C1 segment of cervical spinal cord (tissue), 14 donors: Measurements from ENCODE around the gene ARHGEF11.

Source experiments
- DNase-seq, 14 donors: peaks; one replicate each; lab custom pipeline; 2025; lab: John Stamatoyannopoulos, UW

The ARHGEF11 gene

DNA sequence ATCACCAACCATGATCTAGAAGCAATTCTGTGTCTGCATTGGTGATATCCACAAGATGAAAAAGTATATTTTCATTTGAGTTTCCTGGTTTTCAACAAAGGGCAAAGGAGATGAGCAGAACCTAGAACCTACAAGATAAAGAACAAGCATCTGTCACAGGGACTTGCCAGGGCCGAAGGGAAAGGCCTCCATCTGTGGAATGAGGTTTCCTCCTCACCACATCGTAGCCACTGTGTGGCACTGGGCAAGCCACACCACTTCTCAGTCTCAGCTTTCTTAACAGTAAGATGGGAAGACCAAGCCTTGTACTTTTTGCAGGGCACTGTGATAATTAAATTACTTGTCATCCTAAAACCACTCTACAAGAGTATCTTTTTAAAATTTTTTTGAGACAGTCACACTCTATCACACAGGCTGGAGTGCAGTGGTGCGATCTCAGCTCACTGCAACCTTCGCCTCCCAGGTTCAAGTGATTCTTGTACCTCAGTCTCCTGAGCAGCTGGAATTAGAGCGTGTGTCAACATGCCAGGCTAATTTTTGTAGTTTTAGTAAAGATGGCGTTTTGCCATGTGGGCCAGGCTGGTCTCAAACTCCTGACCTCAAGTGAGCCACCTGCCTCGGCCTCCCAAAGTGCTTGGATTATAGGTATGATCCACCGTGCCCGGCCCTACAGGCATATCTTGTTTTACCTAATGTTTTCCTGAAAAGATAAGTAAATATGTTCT is 45.8 kb downstream of the ARHGEF11 start:
- DNase-seq, result no peak

DNA sequence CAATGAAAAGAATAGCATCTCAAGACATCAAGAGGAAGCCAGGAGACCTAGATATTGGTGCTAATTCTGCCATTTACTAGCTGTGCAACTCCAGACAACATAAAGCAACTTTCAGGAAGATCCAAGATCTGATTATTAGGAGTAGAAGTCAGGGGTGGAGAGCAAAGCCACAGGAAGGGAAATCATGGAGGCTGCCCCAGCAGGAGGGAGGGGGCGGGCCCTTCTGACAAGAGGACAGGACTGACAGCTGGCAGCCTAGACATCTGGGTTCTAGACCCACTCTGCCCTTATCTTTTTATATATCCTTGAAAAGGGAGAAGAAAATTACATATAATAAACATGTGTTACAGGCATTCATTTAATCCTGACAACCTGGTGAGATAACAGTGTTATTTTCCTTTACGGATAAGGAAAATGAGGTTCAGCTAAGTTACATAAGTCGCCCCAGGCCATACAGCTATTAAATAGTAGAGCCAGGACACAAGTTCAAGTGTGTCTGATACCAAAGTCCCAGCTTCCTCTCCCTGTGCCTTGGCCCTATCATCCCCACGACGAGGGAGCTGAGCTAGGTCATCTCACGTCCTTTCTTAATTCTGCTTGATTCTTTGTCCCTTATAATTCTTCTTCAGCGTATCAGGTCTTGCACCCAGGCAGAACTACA is 46.6 kb downstream of the ARHGEF11 start:
- no peak for DNase-seq

DNA sequence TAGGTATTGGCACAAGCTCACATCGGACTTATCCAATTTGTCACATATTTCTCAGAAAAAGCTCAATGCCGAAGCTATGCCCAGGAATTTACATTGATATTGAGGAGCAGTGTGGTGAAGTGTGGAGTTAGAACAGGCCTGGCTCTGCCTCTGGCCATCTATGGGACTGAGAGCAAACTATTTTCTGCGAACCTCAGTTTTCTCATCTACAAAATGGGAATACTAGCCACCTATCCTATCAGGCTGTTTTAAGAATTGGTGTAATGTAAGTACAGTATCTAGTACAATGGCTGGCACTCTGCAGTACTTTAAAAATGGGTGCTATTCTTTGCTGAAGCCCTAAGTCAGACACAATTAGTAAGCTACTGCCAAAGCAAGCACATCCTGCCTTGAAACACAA is 47.2 kb downstream of the ARHGEF11 start:
- no peak for DNase-seq

DNA sequence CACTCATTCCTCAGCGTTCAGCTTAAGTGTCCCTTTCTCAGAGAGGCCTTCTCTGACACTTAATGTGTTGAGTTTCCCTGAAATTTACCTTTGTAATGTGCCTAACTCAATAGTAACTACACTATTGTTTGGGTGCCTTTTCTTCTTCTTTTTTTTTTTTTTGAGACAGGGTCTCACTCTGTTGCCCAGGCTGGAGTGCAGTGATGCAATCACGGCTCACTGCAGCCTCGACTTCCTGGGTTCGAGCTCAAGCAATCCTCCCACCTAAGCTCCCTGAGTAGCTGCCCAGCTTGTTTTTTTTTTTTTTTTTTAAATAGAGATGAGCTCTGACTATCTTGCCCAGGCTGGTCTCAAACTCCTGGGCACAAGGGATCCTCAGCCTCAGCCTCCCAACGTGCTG is 50.1 kb downstream of the ARHGEF11 start:
- DNase-seq, result no peak

DNA sequence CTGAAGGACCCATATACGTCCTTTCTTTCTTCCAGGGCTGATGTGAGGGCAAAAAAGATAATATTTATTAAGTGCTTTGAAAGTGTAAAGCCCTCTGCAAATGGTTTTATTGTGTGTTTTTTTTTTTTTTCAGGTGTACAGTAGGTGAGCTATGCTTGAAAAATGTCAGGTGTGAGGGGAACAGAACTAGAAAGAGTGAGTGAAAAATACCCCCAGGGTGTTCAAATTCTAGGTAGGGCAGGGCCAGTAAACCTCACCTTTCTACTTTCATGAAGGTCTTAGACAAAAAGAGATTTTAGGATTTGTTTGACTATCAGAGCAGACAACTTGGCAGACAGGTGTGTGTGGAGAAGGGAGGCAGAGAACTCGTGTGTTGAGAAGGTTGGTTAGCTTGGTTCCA is 51.3 kb downstream of the ARHGEF11 start:
- DNase-seq, result no peak

DNA sequence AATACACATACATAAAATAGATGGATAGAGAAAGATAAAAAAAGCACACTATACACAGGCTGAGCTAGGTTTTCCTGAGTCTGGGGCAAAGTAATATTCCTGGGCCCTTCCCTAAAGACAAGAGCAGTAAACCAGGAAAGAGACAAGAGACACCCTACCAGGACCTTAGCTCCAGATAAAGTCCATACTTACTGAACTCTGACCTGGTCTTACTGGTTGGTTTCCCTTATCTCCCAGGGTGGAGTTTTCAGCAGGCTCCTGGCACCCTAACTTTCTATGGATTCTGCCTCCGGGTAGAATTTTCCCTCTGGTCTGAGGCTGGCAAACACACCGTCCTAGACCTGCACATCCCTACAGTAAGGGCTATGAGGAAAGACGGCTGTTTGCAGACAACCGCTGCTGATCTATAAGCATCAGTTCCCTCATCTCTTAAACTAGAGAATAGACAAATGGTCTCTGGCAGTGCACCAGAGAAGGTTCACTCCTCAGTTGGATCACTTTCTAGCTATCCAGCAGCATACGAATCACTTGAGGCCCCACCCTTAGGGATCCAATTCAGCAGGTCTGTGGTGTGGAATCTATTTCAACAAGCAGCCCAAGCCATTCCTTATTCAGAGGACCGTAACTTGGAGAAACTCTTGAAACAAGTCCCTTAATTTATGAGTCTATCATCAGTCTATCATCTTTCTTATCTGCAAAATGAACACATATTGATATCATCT is 52.0 kb downstream of the ARHGEF11 start:
- no peak for DNase-seq

DNA sequence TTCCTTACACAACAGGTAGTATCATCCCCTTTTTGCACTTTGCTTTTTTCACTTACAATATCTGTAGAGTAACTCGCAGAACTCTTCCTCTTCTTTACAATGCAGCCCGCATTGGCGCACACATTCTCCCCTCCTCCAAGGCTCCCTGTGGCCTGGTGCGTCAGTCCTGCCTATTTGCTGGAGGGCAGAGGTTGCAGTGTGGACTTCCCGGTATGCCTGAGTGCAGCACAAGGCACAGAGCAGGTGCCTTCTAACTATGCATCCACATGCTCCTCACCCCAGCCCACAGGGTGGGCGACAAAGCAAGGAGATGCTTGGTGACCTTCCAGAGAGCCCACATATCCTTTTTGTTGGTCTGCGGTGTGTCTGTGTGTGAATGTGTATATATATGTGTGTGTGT is 53.3 kb downstream of the ARHGEF11 start:
- DNase-seq, result no peak

DNA sequence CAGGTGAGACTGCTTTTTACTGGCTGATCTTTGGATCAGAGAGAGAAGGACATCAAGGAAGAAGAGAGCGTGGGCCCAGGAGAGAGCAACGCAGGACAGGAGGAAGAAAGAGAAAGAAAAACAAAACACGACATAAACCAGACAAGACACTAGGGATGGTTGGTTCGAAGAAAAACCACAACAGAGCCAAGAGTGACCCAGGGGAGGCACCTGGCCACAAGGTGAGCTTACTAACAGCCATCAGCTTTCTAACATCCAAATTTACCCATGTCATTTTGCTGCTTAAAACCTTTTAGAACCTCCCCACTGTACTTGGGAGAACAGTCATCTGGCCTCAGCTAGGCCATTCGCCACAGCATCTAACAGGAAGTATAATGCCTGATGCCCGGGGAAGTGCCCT is 57.8 kb downstream of the ARHGEF11 start:
- no peak for DNase-seq

DNA sequence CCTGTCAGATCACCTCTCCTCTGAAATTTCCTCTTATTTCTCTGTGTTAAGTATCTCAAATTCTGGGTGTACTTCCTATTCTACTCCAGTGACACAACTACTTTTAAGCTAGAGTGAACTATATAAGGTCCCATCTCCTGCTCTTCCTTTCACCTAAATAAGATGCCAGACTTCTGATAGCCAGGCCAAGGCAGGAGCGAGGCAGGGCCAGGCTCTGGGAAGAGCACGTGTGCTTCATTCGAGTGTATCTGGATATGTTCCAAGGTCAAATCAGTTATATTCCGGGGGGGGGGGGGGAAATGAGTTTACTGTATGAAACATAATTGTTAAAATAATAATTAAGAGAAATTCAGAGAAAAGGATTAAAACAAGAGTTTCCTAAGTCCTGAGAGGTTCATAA is 65.0 kb downstream of the ARHGEF11 start:
- no peak for DNase-seq

DNA sequence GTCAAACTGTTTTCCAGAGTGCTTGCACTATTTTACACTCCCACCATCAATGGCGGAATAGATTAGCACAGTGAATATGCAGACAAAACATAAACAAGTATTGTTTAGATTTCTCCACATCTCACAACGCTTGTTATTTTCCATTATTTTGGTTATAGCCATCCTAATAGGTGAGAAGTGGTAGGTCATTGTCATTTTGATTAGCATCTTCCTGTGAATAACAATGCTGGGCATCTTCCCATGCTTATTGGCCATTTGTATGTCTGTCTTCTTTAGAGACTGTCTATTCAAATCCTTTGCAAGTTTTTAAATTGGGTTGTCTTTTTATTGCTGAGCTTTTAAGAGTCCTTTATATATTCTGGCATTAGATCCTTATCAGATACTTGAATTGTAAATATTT is 70.5 kb downstream of the ARHGEF11 start:
- no peak for DNase-seq

DNA sequence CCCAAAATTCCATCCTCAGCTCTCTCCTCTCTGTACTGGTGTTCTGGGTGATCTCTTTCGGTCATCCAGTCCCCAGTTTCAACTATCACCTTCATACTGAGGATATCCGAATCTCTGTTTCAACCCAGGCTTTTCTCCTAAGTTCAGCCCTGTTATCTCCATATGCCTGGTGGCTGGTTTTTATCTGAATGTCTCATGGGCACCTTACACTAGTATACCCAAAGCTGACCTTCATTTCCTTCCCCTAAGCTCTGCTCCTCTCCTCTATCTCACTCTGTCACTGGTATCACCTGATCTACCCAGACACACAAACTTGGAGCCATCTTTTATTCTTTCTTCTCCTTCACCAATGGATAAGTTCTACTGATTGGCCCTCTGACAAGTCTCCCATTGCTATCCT is 72.1 kb downstream of the ARHGEF11 start:
- no peak for DNase-seq

DNA sequence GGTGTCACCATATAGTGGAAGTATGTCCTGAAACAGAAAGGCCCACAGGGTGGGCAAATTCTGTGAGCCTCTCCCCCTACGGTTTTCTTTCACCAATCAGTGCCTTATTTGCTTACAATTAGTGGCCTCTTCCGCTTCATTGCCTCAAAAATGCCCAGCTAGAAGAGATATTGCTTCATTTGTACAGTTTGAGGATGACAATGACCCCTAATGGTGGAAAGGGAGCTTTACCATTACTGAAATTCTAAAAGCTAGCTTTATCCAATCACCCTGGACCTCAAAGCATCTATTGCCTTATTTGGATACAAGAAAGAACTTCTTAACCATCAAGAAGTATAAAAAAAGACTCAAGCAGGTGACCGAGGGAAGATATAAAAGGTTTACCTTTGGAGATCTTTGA is 75.5 kb downstream of the ARHGEF11 start:
- no peak for DNase-seq

DNA sequence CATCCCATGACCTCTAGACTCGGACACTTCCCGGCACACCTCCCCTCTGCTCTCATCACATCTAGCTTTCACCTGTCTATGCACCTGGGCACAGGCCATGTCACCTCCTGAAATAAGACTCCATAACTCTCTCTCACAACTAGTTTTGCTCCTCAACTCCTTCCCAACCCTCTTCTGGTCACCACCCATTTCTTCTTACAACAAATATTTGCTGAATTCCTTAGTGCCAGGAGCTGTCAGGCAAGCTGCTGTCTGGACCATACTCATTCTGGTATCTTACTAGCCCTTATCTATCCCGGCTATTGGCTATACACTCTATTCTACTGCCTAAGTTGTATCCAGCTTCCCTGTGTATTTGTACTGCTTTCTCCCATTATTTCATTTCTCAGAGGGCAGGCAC is 76.0 kb downstream of the ARHGEF11 start:
- DNase-seq, result no peak

DNA sequence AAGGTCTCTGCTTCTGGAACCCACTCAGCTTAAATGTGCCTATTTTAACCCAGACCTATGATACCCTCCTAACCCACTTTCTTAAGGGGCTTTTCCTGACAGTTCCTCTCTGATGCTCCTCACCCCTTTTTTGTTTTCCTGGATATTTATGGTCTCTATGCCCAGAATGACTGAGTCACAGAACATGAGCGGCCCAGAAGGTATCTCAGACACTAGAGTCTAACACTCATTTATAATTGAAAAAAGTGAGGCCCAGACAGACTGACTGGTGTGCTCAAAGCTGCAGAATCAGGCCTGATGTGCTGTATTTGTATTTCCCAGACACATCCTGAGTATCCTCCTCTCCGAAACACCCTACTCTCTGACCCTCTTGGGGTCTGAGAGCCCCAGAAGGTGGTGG is 81.1 kb downstream of the ARHGEF11 start:
- no peak for DNase-seq

DNA sequence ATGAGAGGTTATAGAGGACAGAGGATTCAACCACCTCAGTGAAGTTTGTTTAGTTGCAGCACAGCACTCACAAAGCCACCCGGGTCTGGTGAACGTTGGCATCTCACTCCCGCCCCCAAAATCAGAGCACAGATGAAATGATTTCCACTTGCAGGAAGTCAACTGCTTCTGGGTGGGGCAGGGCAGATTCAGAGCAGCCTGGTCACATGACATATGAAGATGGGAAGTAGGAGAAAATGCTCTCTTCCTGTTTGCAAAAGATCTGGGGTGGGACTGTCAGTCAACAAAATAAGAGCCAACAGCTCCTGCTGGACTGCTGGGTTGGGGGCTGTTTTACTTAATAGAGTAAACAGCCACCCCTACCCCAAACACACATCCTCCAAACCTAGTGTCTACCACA is 81.9 kb downstream of the ARHGEF11 start:
- DNase-seq, result no peak

DNA sequence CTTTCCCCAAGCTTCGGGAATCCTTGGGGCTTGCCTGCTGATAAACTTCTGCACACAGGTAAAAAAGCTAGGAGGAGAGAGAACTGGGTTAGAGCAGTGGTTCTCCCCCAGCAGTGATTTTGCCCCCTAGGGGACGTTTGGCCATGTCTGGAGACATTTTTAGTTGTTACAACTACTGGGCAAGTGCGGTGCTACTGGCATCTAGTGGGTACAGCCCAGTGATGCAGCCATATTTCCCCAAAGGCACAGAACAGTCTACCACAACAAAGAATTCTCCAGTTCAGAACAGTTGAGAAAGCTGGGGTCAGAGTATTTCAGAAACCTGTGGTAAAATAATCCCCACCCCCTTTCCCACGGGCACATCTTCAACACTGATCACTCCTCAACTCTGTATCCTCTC is 83.8 kb downstream of the ARHGEF11 start:
- no peak for DNase-seq

DNA sequence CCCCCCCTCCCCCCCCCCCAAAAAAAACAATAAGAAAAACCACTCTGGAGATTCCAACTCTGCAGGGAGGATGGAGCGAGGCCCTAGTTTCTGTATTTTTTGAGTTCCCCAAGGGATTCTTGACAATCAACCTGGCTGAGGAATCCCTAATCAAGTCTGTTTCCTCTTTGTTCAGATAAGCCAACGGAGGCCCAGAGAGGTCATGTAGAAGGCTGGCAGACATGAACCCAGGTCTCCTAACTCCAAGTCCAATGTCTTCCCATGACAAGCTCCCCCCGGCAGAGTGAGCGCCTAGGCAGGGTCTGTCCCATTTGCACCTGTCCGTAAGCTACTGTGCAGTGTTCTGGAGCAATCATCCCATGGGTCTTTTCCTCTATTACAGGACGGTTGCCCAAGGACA is 85.6 kb downstream of the ARHGEF11 start:
- no peak for DNase-seq

DNA sequence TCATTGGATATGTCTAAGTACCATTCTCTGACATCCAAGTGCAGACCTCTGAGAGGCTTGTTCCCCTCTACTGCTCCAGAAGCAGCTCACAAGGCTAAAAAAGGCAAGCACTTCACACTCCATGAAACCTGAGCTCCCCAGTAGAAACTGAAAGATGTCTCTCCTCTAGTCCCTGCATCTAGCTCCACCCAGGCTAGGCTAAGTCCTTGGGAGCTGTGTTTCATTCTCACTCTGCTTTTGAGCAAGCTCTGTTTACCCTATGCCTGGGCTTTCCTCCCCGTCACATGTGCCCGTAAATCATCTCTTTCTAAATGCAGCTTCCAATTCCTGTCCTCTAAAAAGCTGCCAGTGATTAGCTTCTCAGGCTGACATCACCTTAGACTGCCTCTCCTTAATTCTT is 86.1 kb downstream of the ARHGEF11 start:
- no peak for DNase-seq

DNA sequence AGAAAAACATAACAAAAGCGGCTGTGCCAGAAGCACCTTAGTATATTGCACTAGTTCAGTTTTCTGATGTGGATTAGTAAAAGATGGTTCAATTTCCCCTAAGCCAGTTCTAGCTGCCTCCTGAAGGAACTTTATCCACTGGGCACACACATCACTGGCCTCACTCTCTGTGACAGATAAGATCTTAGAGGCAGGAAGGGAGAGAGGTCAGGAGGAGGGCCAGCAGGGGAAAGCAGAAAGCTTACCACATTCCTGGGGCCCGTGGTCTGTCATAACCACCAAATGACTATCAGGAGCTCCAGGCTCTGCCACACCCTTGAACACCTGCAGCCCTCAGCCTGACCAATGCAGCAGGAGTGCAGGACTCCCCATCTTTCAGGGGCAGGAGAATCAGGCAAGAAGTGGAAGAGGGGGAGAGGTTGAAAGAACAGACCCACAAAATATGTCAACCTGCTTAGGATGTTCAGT is 87.3 kb downstream of the ARHGEF11 start:
- no peak for DNase-seq

DNA sequence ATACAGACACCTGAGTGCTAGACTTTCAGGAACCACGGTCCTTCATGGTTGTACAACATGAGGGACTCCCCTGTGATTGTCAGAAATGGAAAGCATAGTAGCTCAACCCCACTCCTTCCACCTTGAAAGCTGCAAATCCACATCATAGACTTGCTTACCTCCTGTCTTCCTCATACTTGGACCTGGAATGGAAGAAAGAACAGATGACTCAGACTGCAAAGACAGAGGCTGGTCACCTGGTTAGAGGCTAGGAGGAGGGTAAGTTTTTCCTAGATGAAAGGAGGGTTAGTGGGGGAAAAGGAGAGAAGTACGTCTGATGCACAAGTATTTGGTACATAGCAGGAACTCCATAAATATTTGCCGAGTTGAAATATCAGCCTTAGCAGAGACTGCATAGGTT is 87.9 kb downstream of the ARHGEF11 start:
- DNase-seq, result no peak

DNA sequence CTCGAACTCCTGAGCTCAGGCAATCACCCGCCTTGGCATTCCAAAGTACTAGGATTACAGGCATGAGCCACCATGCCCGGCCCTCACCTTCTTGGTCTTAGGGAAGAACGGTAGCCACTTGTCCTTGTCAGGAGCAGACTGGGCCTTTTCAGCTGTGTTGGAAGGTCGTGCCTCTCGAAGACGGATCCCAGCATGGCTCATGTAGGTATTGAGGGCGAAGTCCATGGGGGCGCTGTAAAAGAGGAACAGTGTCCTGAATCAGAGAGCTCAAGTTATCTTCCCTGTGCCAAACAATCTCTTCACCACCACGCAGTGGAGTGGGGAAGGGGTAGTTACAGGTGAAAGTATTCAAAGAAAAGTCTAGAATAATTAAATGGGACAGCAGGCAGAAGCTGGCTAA is 89.2 kb downstream of the ARHGEF11 start:
- DNase-seq, result no peak

DNA sequence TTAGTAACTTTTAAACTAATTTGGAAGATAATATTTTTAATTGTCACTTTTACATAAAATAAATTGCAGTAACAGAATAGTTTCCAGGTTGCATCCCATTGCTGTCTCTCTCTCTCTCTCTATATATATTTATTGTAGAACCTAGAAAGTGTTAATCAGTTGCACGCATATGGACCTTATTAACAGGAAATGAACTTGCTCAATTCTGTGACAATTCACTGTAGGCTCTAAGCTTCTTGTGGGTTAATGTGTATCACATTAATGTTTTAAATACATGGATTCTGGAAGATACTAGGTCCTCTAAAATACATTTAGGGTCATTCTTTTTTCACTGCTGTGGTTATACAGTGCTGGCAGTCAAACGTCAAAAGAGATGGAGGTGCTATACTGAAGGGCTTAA is 92.0 kb downstream of the ARHGEF11 start:
- no peak for DNase-seq

DNA sequence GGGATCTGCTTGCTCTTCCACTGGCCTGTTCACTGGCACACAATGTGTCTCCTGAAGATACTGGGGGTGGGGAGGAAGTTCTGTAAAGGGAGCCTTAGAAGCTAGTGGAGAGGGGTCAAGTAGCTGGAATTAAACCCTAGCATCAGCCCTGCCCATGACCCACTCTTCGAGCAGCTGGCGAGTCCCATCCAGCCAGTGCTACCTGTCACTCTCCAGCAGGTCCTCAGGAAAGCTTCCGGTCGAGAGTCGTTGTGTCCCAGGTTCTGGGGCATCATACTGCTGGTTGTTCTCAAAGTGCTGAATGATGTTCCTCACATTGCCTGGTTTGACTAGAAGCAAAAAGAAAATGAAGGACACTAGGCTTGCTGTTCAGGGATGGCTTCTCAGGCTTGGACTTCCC is 94.2 kb downstream of the ARHGEF11 start:
- no peak for DNase-seq
